K562 (cell line): ENCODE results near the gene ATP5ME. TPM values are rescaled to one million over a fixed set of nuclear protein-coding genes. Genes with fewer than 3 reads are reported as not detected.
A peak's percentile ranks its signal among the peaks of the same experiment; 100 is the strongest.

Experiments
- ARID1B ChIP-seq: fragments of 450-650 bp; IDR thresholded peaks from 2 replicates; pipeline ENCODE4 v1.6.1; 2016; ENCODE audit warnings: antibody characterized with exemption, mild to moderate bottlenecking, inconsistent platforms
- ARNT ChIP-seq, 2 experiments: fragments of 450-650 bp; IDR thresholded peaks; 2 replicates each; pipeline ENCODE4 v1.6.1; 2016; ENCODE audit warnings: mild to moderate bottlenecking in 1 of 2
- CGGBP1 ChIP-seq: fragments of 250-450 bp; sonication (Bioruptor Pico); IDR thresholded peaks from 2 replicates; pipeline ENCODE4 v1.9.0; 2021; ENCODE audit warnings: mild to moderate bottlenecking
- FOXA1 ChIP-seq: fragments of 450-650 bp; IDR thresholded peaks from 2 replicates; pipeline ENCODE4 v1.6.1; 2016; ENCODE audit warnings: mild to moderate bottlenecking, borderline replicate concordance
- GATA2 ChIP-seq: sonication (generic); formaldehyde crosslinking; IDR thresholded peaks from 2 replicates; pipeline ENCODE4 v1.4.0; 2020; ENCODE audit warnings: mild to moderate bottlenecking, missing genetic modification reagents
- IFI16 ChIP-seq: fragments of 250-450 bp; sonication (Bioruptor Pico); IDR thresholded peaks from 2 replicates; pipeline ENCODE4 v2.1.2; 2022; ENCODE audit warnings: mild to moderate bottlenecking, inconsistent platforms
- MEIS2 ChIP-seq: fragments of 450-650 bp; IDR thresholded peaks from 2 replicates; pipeline ENCODE4 v1.6.1; 2014; ENCODE audit warnings: mild to moderate bottlenecking; ENCODE audit not compliant: partially characterized antibody
- MYNN ChIP-seq, 2 experiments: sonication (generic); formaldehyde crosslinking in 1 of 2; IDR thresholded peaks; 2 replicates each; pipeline versions ENCODE4 v1.5.0 to v1.6.1; 2016 to 2020; ENCODE audit warnings: antibody characterized with exemption in 1 of 2, missing genetic modification reagents in 1 of 2
- NFE2 ChIP-seq: IDR thresholded peaks from 2 replicates; pipeline ENCODE4 v1.6.1; 2014; ENCODE audit warnings: antibody characterized with exemption, low read depth
- OTX1 ChIP-seq: fragments of 450-650 bp; formaldehyde crosslinking; IDR thresholded peaks from 2 replicates; pipeline ENCODE4 v1.4.0; 2022; ENCODE audit warnings: mild to moderate bottlenecking
- PHB ChIP-seq: fragments of 250-450 bp; sonication (Bioruptor Pico); IDR thresholded peaks from 2 replicates; pipeline ENCODE4 v1.5.0; 2021
- SETDB1 ChIP-seq: IDR thresholded peaks from one replicate; pipeline ENCODE4 v1.6.1; 2012; ENCODE audit warnings: low read length, control low read depth, inconsistent platforms
- SMARCC2 ChIP-seq: fragments of 450-650 bp; IDR thresholded peaks from 2 replicates; pipeline ENCODE4 v1.6.1; 2017; ENCODE audit warnings: antibody characterized with exemption, moderate library complexity, mild to moderate bottlenecking, low read depth
- TRIM25 ChIP-seq: fragments of 450-650 bp; IDR thresholded peaks from 2 replicates; pipeline ENCODE4 v1.7.0; 2016; ENCODE audit warnings: borderline replicate concordance
- TSHZ1 ChIP-seq: fragments of 250-450 bp; sonication (Bioruptor Pico); IDR thresholded peaks from 2 replicates; pipeline ENCODE4 v1.4.0; 2020; ENCODE audit warnings: mild to moderate bottlenecking, moderate library complexity
- ZBTB7A ChIP-seq: IDR thresholded peaks from 2 replicates; pipeline ENCODE4 v1.6.1; 2011; ENCODE audit warnings: low read depth, mild to moderate bottlenecking, low read length, moderate library complexity, borderline replicate concordance; ENCODE audit not compliant: control insufficient read depth
- ZC3H8 ChIP-seq: fragments of 450-650 bp; IDR thresholded peaks from 2 replicates; pipeline ENCODE4 v1.6.1; 2017
- ZNF174 ChIP-seq: fragments of 250-450 bp; sonication (Bioruptor Pico); IDR thresholded peaks from 2 replicates; pipeline ENCODE4 v1.4.0; 2020; ENCODE audit warnings: mild to moderate bottlenecking
- ZNF184 ChIP-seq: sonication (generic); formaldehyde crosslinking; IDR thresholded peaks from 2 replicates; pipeline ENCODE4 v1.5.0; 2020; ENCODE audit warnings: missing genetic modification reagents
- ZNF24 ChIP-seq: fragments of 450-650 bp; IDR thresholded peaks from 2 replicates; pipeline ENCODE4 v1.6.1; 2016
- ZNF316 ChIP-seq: fragments of 450-650 bp; IDR thresholded peaks from 2 replicates; pipeline ENCODE4 v1.6.1; 2016
- polyA plus RNA-seq, 8 experiments: library from polyadenylated mRNA; depleted of rRNA in 4 of 8; stranded (reverse) in 5 of 8; unstranded in 3 of 8; fragments of >200 nt; fragmentation: Nextera tagmentation in 2 of 8; fragmentation: Illumina TruSeq in 1 of 8; extraction: Ambion mirVana in 2 of 8; extraction: Trizol in 1 of 8; gene quantifications; 2 replicates each; pipeline versions ENCODE4 v1.2.1 to v1.2.3, GENCODE V29; 2011 to 2014; ENCODE audit warnings: inconsistent platforms in 1 of 8, missing spikeins in 1 of 8
- total RNA-seq, 7 experiments: library from RNA; depleted of rRNA in 6 of 7; stranded (reverse); fragments of >200 nt in 6 of 7; fragmentation: Illumina TruSeq in 2 of 7; extraction: Trizol in 2 of 7; gene quantifications; 2 replicates each; pipeline versions ENCODE4 v1.2.1 to v1.2.3, GENCODE V29; 2011 to 2021; ENCODE audit warnings: low replicate concordance in 1 of 7
- TF ChIP-seq, protein P1 (sequence below): fragments of 450-650 bp; IDR thresholded peaks from 2 replicates; pipeline ENCODE4 v1.6.1; 2014; ENCODE audit warnings: low read depth, mild to moderate bottlenecking, moderate library complexity, borderline replicate concordance
- TF ChIP-seq, protein P2 (sequence below): fragments of 250-450 bp; sonication (Bioruptor Pico); IDR thresholded peaks from 2 replicates; pipeline ENCODE4 v1.8.0; 2021; ENCODE audit warnings: moderate library complexity, mild to moderate bottlenecking, inconsistent platforms

The ATP5ME gene
- total and polyA plus RNA-seq, 9 of the 15 experiments (the other 6 are each of a cell fraction or from before 2014, with no cell fraction given), result 509 to 2,480 (median 887) TPM

GRCh38 chr4:687048-687970 lies 13.2 kb upstream of the ATP5ME start (continued):
- TF ChIP-seq FOXA1, result no peak
- TF ChIP-seq, protein P1, sequence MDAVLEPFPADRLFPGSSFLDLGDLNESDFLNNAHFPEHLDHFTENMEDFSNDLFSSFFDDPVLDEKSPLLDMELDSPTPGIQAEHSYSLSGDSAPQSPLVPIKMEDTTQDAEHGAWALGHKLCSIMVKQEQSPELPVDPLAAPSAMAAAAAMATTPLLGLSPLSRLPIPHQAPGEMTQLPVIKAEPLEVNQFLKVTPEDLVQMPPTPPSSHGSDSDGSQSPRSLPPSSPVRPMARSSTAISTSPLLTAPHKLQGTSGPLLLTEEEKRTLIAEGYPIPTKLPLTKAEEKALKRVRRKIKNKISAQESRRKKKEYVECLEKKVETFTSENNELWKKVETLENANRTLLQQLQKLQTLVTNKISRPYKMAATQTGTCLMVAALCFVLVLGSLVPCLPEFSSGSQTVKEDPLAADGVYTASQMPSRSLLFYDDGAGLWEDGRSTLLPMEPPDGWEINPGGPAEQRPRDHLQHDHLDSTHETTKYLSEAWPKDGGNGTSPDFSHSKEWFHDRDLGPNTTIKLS, result peak; percentile 55; the same call in 1 of the 2 replicates
- peak; percentile 1; the same call in 1 of the 2 replicates for TF ChIP-seq ZNF316
- TF ChIP-seq ARNT (IDR thresholded peaks at IDR 0.05), result no peak
- TF ChIP-seq ZNF24, result no peak
- no peak for TF ChIP-seq ZC3H8
- TF ChIP-seq ZNF174 (CRISPR knock-in tag), result no peak
- no peak for TF ChIP-seq CGGBP1 (CRISPR knock-in tag)
- peak; percentile 50; the same call in 1 of the 2 replicates for TF ChIP-seq ZBTB7A
- TF ChIP-seq GATA2, result no peak
- TF ChIP-seq PHB (CRISPR knock-in tag), result no peak
- TF ChIP-seq TSHZ1 (CRISPR knock-in tag), result no peak
- TF ChIP-seq, protein P2, sequence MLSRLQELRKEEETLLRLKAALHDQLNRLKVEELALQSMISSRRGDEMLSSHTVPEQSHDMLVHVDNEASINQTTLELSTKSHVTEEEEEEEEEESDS (CRISPR knock-in tag), result no peak
- no peak for TF ChIP-seq SETDB1
- peak; percentile 52; the same call in 1 of the 2 replicates for TF ChIP-seq SMARCC2
- no peak for TF ChIP-seq IFI16 (CRISPR knock-in tag)
- TF ChIP-seq MEIS2, result peak; percentile 84
- no peak for TF ChIP-seq ZNF184 (CRISPR knock-in tag)
- TF ChIP-seq ARID1B, result peak; percentile 72
- no peak; the same call in 1 of the 2 replicates for TF ChIP-seq NFE2
- no peak for TF ChIP-seq MYNN (IDR thresholded peaks at IDR 0.05)
- TF ChIP-seq MYNN (CRISPR knock-in tag; IDR thresholded peaks at IDR 0.05), result no peak
- no peak for TF ChIP-seq OTX1 (CRISPR knock-in tag)
- no peak for TF ChIP-seq TRIM25
